Panc1 (cell line): ENCODE results near the gene NPTX2. TPM values are rescaled to one million over a fixed set of nuclear protein-coding genes. Genes with fewer than 3 reads are reported as not detected.

Experiments used
- ATAC-seq: fragments of 200-7000 bp; cut with Tn5 transposase; 2 replicates; pipeline ENCODE4 v1.9.1; 2020; ENCODE audit warnings: mild to moderate bottlenecking, moderate library complexity
- BruUV-seq: library from RNA; stranded (reverse); fragments of 400-500 nt; replicated peaks from 2 replicates; lab custom pipeline; 2021; lab: Mats Ljungman, UMichigan
- CTCF ChIA-PET: fragments of 300-600 bp; sonication (Branson Sonifier 250); formaldehyde crosslinking; loops from one replicate; lab custom pipeline; 2022; ENCODE audit warnings: antibody characterized with exemption; lab: Charles Lee
- POLR2A ChIA-PET: fragments of 300-600 bp; sonication (Branson Sonifier 250); formaldehyde crosslinking; loops from one replicate; lab custom pipeline; 2022; ENCODE audit warnings: antibody characterized with exemption; lab: Charles Lee
- DNase-seq: peaks from one replicate; pipeline ENCODE4 v3.0.0-alpha.2; 2010; ENCODE audit warnings: low read depth, low spot score
- H3K27ac ChIP-seq: 2 replicates; pipeline ENCODE4 v1.5.1; 2011; ENCODE audit warnings: mild to moderate bottlenecking, low read length, inconsistent platforms
- H3K27me3 ChIP-seq: fragments of 200-500 bp; sonication (Bioruptor generic); 2 replicates; pipeline ENCODE4 v1.6.0; 2014; ENCODE audit warnings: low read length, inconsistent platforms; ENCODE audit not compliant: control insufficient read depth, insufficient read depth
- H3K36me3 ChIP-seq: fragments of 200-500 bp; sonication (Bioruptor generic); 2 replicates; pipeline ENCODE4 v1.5.1; 2014; ENCODE audit warnings: inconsistent platforms, mild to moderate bottlenecking, low read length, moderate library complexity; ENCODE audit not compliant: control insufficient read depth, insufficient read depth
- H3K4me1 ChIP-seq: 2 replicates; pipeline ENCODE4 v1.5.1; 2011; ENCODE audit warnings: inconsistent platforms, mild to moderate bottlenecking, low read length, moderate library complexity; ENCODE audit not compliant: control insufficient read depth, insufficient read depth
- H3K4me3 ChIP-seq, 2 experiments: 2 replicates each; pipeline ENCODE4 v1.5.1; 2011 to 2012; ENCODE audit warnings: low read depth in 2 of 2, low read length in 2 of 2, mild to moderate bottlenecking in 2 of 2, inconsistent platforms in 1 of 2, moderate library complexity in 1 of 2
- H3K9me3 ChIP-seq: fragments of 200-500 bp; sonication (Bioruptor generic); 2 replicates; pipeline ENCODE4 v1.5.1; 2014; ENCODE audit warnings: low read depth, mild to moderate bottlenecking, inconsistent platforms, low read length, moderate library complexity; ENCODE audit not compliant: control insufficient read depth, insufficient read depth
- CTCF ChIP-seq: fragments of 450-650 bp; IDR thresholded peaks from 2 replicates; pipeline ENCODE4 v1.5.1; 2017; ENCODE audit warnings: mild to moderate bottlenecking
- POLR2AphosphoS5 ChIP-seq: IDR thresholded peaks from 2 replicates; pipeline ENCODE4 v1.6.1; 2012; ENCODE audit warnings: mild to moderate bottlenecking, low read depth, low read length, moderate library complexity
- REST ChIP-seq, 2 experiments: IDR thresholded peaks; 2 replicates each; pipeline ENCODE4 v1.6.1; 2011 to 2012; ENCODE audit warnings: low read depth in 2 of 2, control low read depth in 1 of 2, low read length in 1 of 2, mild to moderate bottlenecking in 1 of 2, moderate library complexity in 1 of 2; ENCODE audit not compliant: insufficient read depth in 1 of 2
- SIN3A ChIP-seq: IDR thresholded peaks from 2 replicates; pipeline ENCODE4 v1.6.1; 2012; ENCODE audit warnings: low read depth, mild to moderate bottlenecking, low read length, moderate library complexity, borderline replicate concordance; ENCODE audit not compliant: insufficient read depth
- TCF7L2 ChIP-seq: IDR thresholded peaks from 2 replicates; pipeline ENCODE4 v1.6.1; 2011; ENCODE audit warnings: mild to moderate bottlenecking, low read depth, low read length, inconsistent platforms
- in situ Hi-C: cut with HindIII; loops from 2 replicates; pipeline ENCODE4 v1.10.0; 2016; ENCODE audit warnings: low sequenced_read_pairs, low pct_unique_long_range_greater_than_20kb
- intact Hi-C: fragments of 100-400 bp; cut with micrococcal nuclease; formaldehyde crosslinking; loops from one replicate; pipeline ENCODE4 v1.10.0; 2022; ENCODE audit not compliant: unreplicated experiment
- total RNA-seq: library from RNA; stranded (reverse); gene quantifications from one replicate; pipeline ENCODE4 v1.2.1, GENCODE V29; 2021; ENCODE audit not compliant: unreplicated experiment

The NPTX2 gene
- total RNA-seq, 1 experiment from 2014 or later = 0.15 TPM

DNA sequence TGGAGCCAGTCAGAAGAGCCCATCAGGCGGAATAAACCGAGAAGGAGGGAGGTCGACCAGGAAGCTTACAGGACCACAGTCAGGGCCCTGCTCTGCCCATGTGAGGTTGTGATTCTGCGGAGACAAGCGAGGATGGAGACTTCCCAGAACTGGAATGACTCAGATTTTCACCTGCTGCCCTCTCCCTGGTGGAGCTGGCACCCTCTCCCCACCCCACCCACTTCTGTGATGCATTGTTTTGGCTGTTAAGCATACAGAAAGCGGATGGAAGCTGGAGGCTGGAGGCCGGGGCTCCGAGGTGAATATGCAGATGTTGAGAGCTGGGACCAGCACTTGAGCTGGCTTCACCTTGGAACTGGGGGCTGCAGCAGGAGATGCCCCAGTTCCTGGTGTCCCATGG, 57.4 kb downstream of the NPTX2 start:
- H3K36me3 ChIP-seq = no peaks in the 10 kb centered on the region
- no TSS peak for BruUV-seq
- in situ Hi-C loops (no loop called here), intact Hi-C loops (no loop called here)
- no peaks in the 10 kb centered on the region for H3K27me3 ChIP-seq
- no peak overlapping the region for H3K27ac ChIP-seq
- POLR2A ChIA-PET = no interaction called here
- DNase-seq (no peak), ATAC-seq (no peak)
- CTCF ChIA-PET = no interaction called here
- H3K4me1 ChIP-seq = no peaks in the 10 kb centered on the region
- peaks cover 5% of the 10 kb centered on the region; the same call in 1 of the 2 replicates for H3K9me3 ChIP-seq
- H3K4me3 ChIP-seq = no peak overlapping the region
- TF ChIP-seq TCF7L2 (no peak), SIN3A (no peak), CTCF (no peak), REST (IDR thresholded peaks at IDR 0.05; ENCODE audit: insufficient read depth in 1 of 2, low read depth in 2 of 2, low read length in 1 of 2) (no peak), POLR2AphosphoS5 (no peak)

DNA sequence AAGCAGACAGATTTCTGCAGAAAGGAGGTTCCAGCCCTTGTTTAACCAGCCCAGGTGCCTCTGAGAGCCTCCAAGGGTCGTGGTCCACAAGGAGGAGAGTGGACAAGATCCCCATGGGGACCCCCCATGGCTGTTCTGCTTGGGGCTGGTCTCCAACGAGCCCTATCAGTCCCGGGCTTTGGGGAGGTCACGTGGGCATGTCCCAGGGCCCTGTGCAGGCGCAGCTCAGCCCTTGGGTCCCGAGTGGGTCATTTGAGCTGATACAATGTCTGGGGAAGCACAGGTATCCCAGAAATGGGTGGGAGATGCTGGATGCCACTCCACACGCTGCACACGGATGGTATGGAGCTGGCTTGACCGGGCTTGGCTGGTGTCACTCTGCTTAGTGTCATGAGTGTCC, 57.8 kb downstream of the NPTX2 start:
- ChIA-PET POLR2A (interaction anchor here (0.6 kb wide), 1 partner anchor 384 kb away, joined by 4 read pairs; no protein-coding TSS in a partner anchor), CTCF (no interaction called here)
- in situ Hi-C loops (no loop called here), intact Hi-C loops (no loop called here)
- TF ChIP-seq POLR2AphosphoS5 (no peak), SIN3A (no peak), REST (IDR thresholded peaks at IDR 0.05; ENCODE audit: insufficient read depth in 1 of 2, low read depth in 2 of 2, low read length in 1 of 2) (no peak), CTCF (no peak), TCF7L2 (no peak)
- no peaks in the 10 kb centered on the region for H3K27me3 ChIP-seq
- peaks cover 5% of the 10 kb centered on the region; the same call in 1 of the 2 replicates for H3K9me3 ChIP-seq
- no peaks in the 10 kb centered on the region for H3K36me3 ChIP-seq
- ATAC-seq (no peak), DNase-seq (no peak)
- BruUV-seq = no TSS peak
- H3K4me1 ChIP-seq = no peaks in the 10 kb centered on the region
- H3K4me3 ChIP-seq = no peak overlapping the region
- H3K27ac ChIP-seq = no peak overlapping the region
